HCT116 (cell line): ENCODE results near the gene PWWP2B. TPM values are rescaled to one million over a fixed set of nuclear protein-coding genes. Genes with fewer than 3 reads are reported as not detected.

Experiments
- ATAC-seq: fragments of 200-7000 bp; cut with Tn5 transposase; 2 replicates; pipeline ENCODE4 v1.9.1; 2020; ENCODE audit warnings: mild to moderate bottlenecking, moderate library complexity
- BruUV-seq: library from RNA; stranded (reverse); fragments of 400-500 nt; replicated peaks from 2 replicates; lab custom pipeline; 2021; lab: Mats Ljungman, UMichigan
- CTCF ChIA-PET: fragments of 300-600 bp; sonication (Branson Sonifier 250); formaldehyde crosslinking; loops from one replicate; lab custom pipeline; 2021; ENCODE audit warnings: antibody characterized with exemption; lab: Charles Lee
- POLR2A ChIA-PET: fragments of 300-600, 350-600 bp; sonication (Branson Sonifier 250); formaldehyde crosslinking; loops from one replicate; lab custom pipeline; 2021; ENCODE audit warnings: antibody characterized with exemption; lab: Charles Lee
- RAD21 ChIA-PET, 2 experiments: fragments of 300-600 bp; sonication (Branson Sonifier 250); formaldehyde crosslinking; loops; one replicate each; lab custom pipeline; 2023; ENCODE audit warnings: low total read pairs in 2 of 2; ENCODE audit not compliant: uncharacterized antibody in 2 of 2, unreplicated experiment in 2 of 2, low non-redundant PET in 1 of 2; lab: Charles Lee
- DNase-seq: peaks from one replicate; pipeline ENCODE4 v3.0.0-alpha.2; 2010; ENCODE audit warnings: low read depth, low spot score
- H2AFZ ChIP-seq: fragments of 200-600 bp; shearing (Covaris generic), sonication (generic); 2 replicates; pipeline ENCODE4 v1.6.1; 2017; ENCODE audit warnings: low read depth, mixed run types, mixed read lengths, antibody characterized with exemption, low read length; ENCODE audit not compliant: poor library complexity, severe bottlenecking
- H3K27ac ChIP-seq: 2 replicates; pipeline ENCODE4 v1.5.1; 2012; ENCODE audit warnings: low read depth, low read length
- H3K27me3 ChIP-seq: fragments of 200-600 bp; sonication (generic); 2 replicates; pipeline ENCODE4 v1.6.1; 2016; ENCODE audit warnings: mixed run types, low read length, mixed read lengths; ENCODE audit not compliant: insufficient read depth
- H3K36me3 ChIP-seq, 2 experiments: fragments of 200-500 bp in 1 of 2; fragments of 200-600 bp in 1 of 2; sonication (Bioruptor generic) in 1 of 2; sonication (generic) in 1 of 2; 2 replicates each; pipeline versions ENCODE4 v1.5.1 to v1.6.1; 2014 to 2016; ENCODE audit warnings: low read length in 2 of 2, inconsistent platforms in 1 of 2, mixed read lengths in 1 of 2, mixed run types in 1 of 2; ENCODE audit not compliant: insufficient read depth in 2 of 2, control insufficient read depth in 1 of 2
- H3K4me1 ChIP-seq, 2 experiments: fragments of 200-600 bp in 1 of 2; sonication (generic) in 1 of 2; 2 replicates each; pipeline versions ENCODE4 v1.5.1 to v1.6.1; 2012 to 2017; ENCODE audit warnings: low read length in 2 of 2, inconsistent platforms in 1 of 2, mild to moderate bottlenecking in 1 of 2, mixed read lengths in 1 of 2, mixed run types in 1 of 2, moderate library complexity in 1 of 2; ENCODE audit not compliant: insufficient read depth in 2 of 2, control insufficient read depth in 1 of 2
- H3K4me2 ChIP-seq: fragments of 200-600 bp; sonication (generic); 2 replicates; pipeline ENCODE4 v1.6.1; 2017; ENCODE audit warnings: mixed run types, low read length, mixed read lengths
- H3K4me3 ChIP-seq, 2 experiments: fragments of 200-600 bp in 1 of 2; sonication (generic) in 1 of 2; replicated peaks in 1 of 2; 2 replicates each; pipeline ENCODE4 v1.5.1; 2011 to 2016; ENCODE audit warnings: low read length in 2 of 2, control low read depth in 1 of 2, low read depth in 1 of 2, mild to moderate bottlenecking in 1 of 2, mixed read lengths in 1 of 2, mixed run types in 1 of 2
- H3K79me2 ChIP-seq: fragments of 200-600 bp; sonication (generic); 2 replicates; pipeline ENCODE4 v1.6.1; 2017; ENCODE audit warnings: mild to moderate bottlenecking, mixed run types, low read length, moderate library complexity, mixed read lengths; ENCODE audit not compliant: insufficient read depth
- H3K9ac ChIP-seq: fragments of 200-600 bp; sonication (generic); 2 replicates; pipeline ENCODE4 v1.6.1; 2016; ENCODE audit warnings: low read length, mixed read lengths
- H3K9me2 ChIP-seq: fragments of 200-600 bp; sonication (generic), shearing (Covaris generic); 2 replicates; pipeline ENCODE4 v1.6.1; 2017; ENCODE audit warnings: mixed run types, mild to moderate bottlenecking, moderate library complexity; ENCODE audit not compliant: insufficient read depth
- H3K9me3 ChIP-seq, 2 experiments: fragments of 200-500 bp in 1 of 2; fragments of 200-600 bp in 1 of 2; sonication (Bioruptor generic) in 1 of 2; sonication (generic) in 1 of 2; 2 replicates each; pipeline ENCODE4 v1.6.1; 2014 to 2017; ENCODE audit warnings: low read length in 2 of 2, mixed read lengths in 2 of 2, inconsistent platforms in 1 of 2, low read depth in 1 of 2, mild to moderate bottlenecking in 1 of 2, mixed run types in 1 of 2, moderate library complexity in 1 of 2; ENCODE audit not compliant: control insufficient read depth in 1 of 2, insufficient read depth in 1 of 2
- H4K20me1 ChIP-seq: fragments of 200-600 bp; sonication (generic), shearing (Covaris generic); 2 replicates; pipeline ENCODE4 v1.6.1; 2017; ENCODE audit warnings: mixed run types, mild to moderate bottlenecking, moderate library complexity; ENCODE audit not compliant: insufficient read depth
- ATF3 ChIP-seq: IDR thresholded peaks from 2 replicates; pipeline ENCODE4 v1.6.1; 2012
- EZH2 ChIP-seq: fragments of 200-600 bp; sonication (generic); IDR thresholded peaks from 2 replicates; pipeline ENCODE4 v1.6.1; 2017; ENCODE audit warnings: antibody characterized with exemption, mixed run types
- EZH2phosphoT487 ChIP-seq: fragments of 200-600 bp; IDR thresholded peaks from 2 replicates; pipeline ENCODE4 v1.6.1; 2018; ENCODE audit warnings: antibody characterized with exemption, borderline replicate concordance
- MAX ChIP-seq: IDR thresholded peaks from 2 replicates; pipeline ENCODE4 v1.6.1; 2012
- POLR2A ChIP-seq: IDR thresholded peaks from 2 replicates; pipeline ENCODE4 v1.7.0; 2011; ENCODE audit warnings: borderline replicate concordance; ENCODE audit not compliant: insufficient read depth, insufficient read length; ENCODE audit errors: extremely low read depth
- POLR2AphosphoS5 ChIP-seq: IDR thresholded peaks from 2 replicates; pipeline ENCODE4 v1.6.1; 2011; ENCODE audit warnings: mild to moderate bottlenecking, low read depth, low read length, moderate library complexity
- RAD21 ChIP-seq: IDR thresholded peaks from 2 replicates; pipeline ENCODE4 v1.6.1; 2012; ENCODE audit warnings: low read depth, mild to moderate bottlenecking
- SIN3A ChIP-seq: IDR thresholded peaks from 2 replicates; pipeline ENCODE4 v1.6.1; 2012; ENCODE audit warnings: low read depth
- SP1 ChIP-seq: IDR thresholded peaks from 2 replicates; pipeline ENCODE4 v1.6.1; 2012; ENCODE audit warnings: low read depth
- SRF ChIP-seq: IDR thresholded peaks from 2 replicates; pipeline ENCODE4 v1.6.1; 2012; ENCODE audit warnings: low read depth
- YY1 ChIP-seq: IDR thresholded peaks from 2 replicates; pipeline ENCODE4 v1.6.1; 2011; ENCODE audit warnings: low read length, low read depth, moderate library complexity, mild to moderate bottlenecking; ENCODE audit not compliant: insufficient replicate concordance; ENCODE audit errors: extremely low read depth
- ZFX ChIP-seq: fragments of 450-650 bp; IDR thresholded peaks from 2 replicates; pipeline ENCODE4 v1.6.1; 2017
- ZNF274 ChIP-seq: fragments of 200-500 bp; sonication (Bioruptor generic); IDR thresholded peaks from 2 replicates; pipeline ENCODE4 v1.6.1; 2014; ENCODE audit warnings: mild to moderate bottlenecking, low read depth, low read length, inconsistent platforms
- intact Hi-C: fragments of 100-400 bp; cut with micrococcal nuclease; formaldehyde crosslinking; loops from 2 replicates; pipeline ENCODE4 v1.10.0; 2022
- total RNA-seq: library from RNA; stranded (reverse); gene quantifications from one replicate; pipeline ENCODE4 v1.2.1, GENCODE V29; 2021; ENCODE audit not compliant: unreplicated experiment
- TF ChIP-seq, protein P1 (sequence below): IDR thresholded peaks from 2 replicates; pipeline ENCODE4 v1.6.1; 2012; ENCODE audit warnings: low read depth
- TF ChIP-seq, protein P2 (sequence below): IDR thresholded peaks from 2 replicates; pipeline ENCODE4 v1.6.1; 2011; ENCODE audit warnings: mild to moderate bottlenecking, low read length, moderate library complexity; ENCODE audit not compliant: insufficient replicate concordance; ENCODE audit errors: extremely low read depth
- TF ChIP-seq, protein P3 (sequence below), 3 experiments: fragments of 200-600 bp in 1 of 3; sonication (generic) in 1 of 3; IDR thresholded peaks in 2 of 3; conservative IDR thresholded peaks in 1 of 3; 2 replicates each; pipeline ENCODE4 v1.5.1; 2012 to 2017; ENCODE audit warnings: low read depth in 2 of 3, low read length in 2 of 3, antibody characterized with exemption in 1 of 3, borderline replicate concordance in 1 of 3, control low read depth in 1 of 3, mild to moderate bottlenecking in 1 of 3, mixed read lengths in 1 of 3, mixed run types in 1 of 3, moderate library complexity in 1 of 3; ENCODE audit not compliant: insufficient read depth in 1 of 3

PWWP2B gene
- total RNA-seq, 1 experiment from 2014 or later: 13.9 TPM

- H3K4me2 ChIP-seq: peak overlapping the region; percentile 83
- peak; percentile 48 for DNase-seq
- peak overlapping the region; percentile 85 for H3K9ac ChIP-seq
- H3K27ac ChIP-seq: peak overlapping the region; percentile 99
- no peaks in the 10 kb centered on the region for H3K36me3 ChIP-seq
- no peaks in the 10 kb centered on the region for H4K20me1 ChIP-seq
- no peak for TF ChIP-seq SRF
- TF ChIP-seq ZFX: 0 out of 2 replicates have a peak, but pooled peaks have one; percentile 5
- TF ChIP-seq, protein P1, sequence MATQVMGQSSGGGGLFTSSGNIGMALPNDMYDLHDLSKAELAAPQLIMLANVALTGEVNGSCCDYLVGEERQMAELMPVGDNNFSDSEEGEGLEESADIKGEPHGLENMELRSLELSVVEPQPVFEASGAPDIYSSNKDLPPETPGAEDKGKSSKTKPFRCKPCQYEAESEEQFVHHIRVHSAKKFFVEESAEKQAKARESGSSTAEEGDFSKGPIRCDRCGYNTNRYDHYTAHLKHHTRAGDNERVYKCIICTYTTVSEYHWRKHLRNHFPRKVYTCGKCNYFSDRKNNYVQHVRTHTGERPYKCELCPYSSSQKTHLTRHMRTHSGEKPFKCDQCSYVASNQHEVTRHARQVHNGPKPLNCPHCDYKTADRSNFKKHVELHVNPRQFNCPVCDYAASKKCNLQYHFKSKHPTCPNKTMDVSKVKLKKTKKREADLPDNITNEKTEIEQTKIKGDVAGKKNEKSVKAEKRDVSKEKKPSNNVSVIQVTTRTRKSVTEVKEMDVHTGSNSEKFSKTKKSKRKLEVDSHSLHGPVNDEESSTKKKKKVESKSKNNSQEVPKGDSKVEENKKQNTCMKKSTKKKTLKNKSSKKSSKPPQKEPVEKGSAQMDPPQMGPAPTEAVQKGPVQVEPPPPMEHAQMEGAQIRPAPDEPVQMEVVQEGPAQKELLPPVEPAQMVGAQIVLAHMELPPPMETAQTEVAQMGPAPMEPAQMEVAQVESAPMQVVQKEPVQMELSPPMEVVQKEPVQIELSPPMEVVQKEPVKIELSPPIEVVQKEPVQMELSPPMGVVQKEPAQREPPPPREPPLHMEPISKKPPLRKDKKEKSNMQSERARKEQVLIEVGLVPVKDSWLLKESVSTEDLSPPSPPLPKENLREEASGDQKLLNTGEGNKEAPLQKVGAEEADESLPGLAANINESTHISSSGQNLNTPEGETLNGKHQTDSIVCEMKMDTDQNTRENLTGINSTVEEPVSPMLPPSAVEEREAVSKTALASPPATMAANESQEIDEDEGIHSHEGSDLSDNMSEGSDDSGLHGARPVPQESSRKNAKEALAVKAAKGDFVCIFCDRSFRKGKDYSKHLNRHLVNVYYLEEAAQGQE: no peak
- TF ChIP-seq, protein P2, sequence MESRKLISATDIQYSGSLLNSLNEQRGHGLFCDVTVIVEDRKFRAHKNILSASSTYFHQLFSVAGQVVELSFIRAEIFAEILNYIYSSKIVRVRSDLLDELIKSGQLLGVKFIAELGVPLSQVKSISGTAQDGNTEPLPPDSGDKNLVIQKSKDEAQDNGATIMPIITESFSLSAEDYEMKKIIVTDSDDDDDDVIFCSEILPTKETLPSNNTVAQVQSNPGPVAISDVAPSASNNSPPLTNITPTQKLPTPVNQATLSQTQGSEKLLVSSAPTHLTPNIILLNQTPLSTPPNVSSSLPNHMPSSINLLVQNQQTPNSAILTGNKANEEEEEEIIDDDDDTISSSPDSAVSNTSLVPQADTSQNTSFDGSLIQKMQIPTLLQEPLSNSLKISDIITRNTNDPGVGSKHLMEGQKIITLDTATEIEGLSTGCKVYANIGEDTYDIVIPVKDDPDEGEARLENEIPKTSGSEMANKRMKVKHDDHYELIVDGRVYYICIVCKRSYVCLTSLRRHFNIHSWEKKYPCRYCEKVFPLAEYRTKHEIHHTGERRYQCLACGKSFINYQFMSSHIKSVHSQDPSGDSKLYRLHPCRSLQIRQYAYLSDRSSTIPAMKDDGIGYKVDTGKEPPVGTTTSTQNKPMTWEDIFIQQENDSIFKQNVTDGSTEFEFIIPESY: no peak
- no peak for TF ChIP-seq ZNF274
- TF ChIP-seq SIN3A: no peak
- TF ChIP-seq, protein P3, sequence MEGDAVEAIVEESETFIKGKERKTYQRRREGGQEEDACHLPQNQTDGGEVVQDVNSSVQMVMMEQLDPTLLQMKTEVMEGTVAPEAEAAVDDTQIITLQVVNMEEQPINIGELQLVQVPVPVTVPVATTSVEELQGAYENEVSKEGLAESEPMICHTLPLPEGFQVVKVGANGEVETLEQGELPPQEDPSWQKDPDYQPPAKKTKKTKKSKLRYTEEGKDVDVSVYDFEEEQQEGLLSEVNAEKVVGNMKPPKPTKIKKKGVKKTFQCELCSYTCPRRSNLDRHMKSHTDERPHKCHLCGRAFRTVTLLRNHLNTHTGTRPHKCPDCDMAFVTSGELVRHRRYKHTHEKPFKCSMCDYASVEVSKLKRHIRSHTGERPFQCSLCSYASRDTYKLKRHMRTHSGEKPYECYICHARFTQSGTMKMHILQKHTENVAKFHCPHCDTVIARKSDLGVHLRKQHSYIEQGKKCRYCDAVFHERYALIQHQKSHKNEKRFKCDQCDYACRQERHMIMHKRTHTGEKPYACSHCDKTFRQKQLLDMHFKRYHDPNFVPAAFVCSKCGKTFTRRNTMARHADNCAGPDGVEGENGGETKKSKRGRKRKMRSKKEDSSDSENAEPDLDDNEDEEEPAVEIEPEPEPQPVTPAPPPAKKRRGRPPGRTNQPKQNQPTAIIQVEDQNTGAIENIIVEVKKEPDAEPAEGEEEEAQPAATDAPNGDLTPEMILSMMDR (IDR thresholded peaks at IDR 0.05 in 2 of 3, conservative IDR thresholded peaks at IDR 0.05 in 1 of 3; ENCODE audit: borderline replicate concordance in 1 of 3, insufficient read depth in 1 of 3, low read depth in 2 of 3, low read length in 2 of 3): peak; percentile 27 to 57 (median 30); a peak in 4 of 6 replicates
- TF ChIP-seq YY1: peak; percentile 19
- peak; percentile 58 for TF ChIP-seq MAX
- TF ChIP-seq POLR2AphosphoS5: peak; percentile 78
- TF ChIP-seq ATF3: no peak
- no peak for TF ChIP-seq EZH2
- TF ChIP-seq SP1: no peak; the same call in 1 of the 2 replicates
- TF ChIP-seq EZH2phosphoT487: no peak
- no peak for TF ChIP-seq POLR2A
- peak; percentile 59 for TF ChIP-seq RAD21
- TF ChIP-seq, all 23 proteins: peak for 6
- peaks cover 5% of the 10 kb centered on the region; the same call in 1 of the 2 replicates for H3K79me2 ChIP-seq
- ChIA-PET CTCF (no interaction called here), RAD21 (interaction anchor here in 1 of 2 experiments (1.0 kb wide), 1 partner anchor 25 kb away, joined by 7 read pairs; no protein-coding TSS in a partner anchor), POLR2A (interaction anchor here (1.2 kb wide), 1 partner anchor 26 kb away, joined by 3 read pairs; no protein-coding TSS in a partner anchor)
- H2AFZ ChIP-seq: no peak overlapping the region
- peaks cover 37 to 55% of the 10 kb centered on the region in 2 experiments for H3K4me1 ChIP-seq
- peak; percentile 75 for ATAC-seq
- H3K9me3 ChIP-seq: no peaks in the 10 kb centered on the region
- peak overlapping the region; percentile 55 to 59 for H3K4me3 ChIP-seq
- no peaks in the 10 kb centered on the region for H3K27me3 ChIP-seq
- BruUV-seq: TSS peak; percentile 95
- no peaks in the 10 kb centered on the region for H3K9me2 ChIP-seq
- intact Hi-C loops: no loop called here
Observed at GRCh38 chr10:132446661-132447445, 49.9 kb downstream of the PWWP2B start.
